Smooth muscle cell (in vitro differentiated cells): Measurements from ENCODE around the gene IQCH. TPM values are rescaled to one million over a fixed set of nuclear protein-coding genes. Genes with fewer than 3 reads are reported as not detected.

Source experiments
- DNase-seq: peaks from one replicate; lab custom pipeline; 2025; ENCODE audit not compliant: unreplicated experiment; lab: John Stamatoyannopoulos, UW
- H2AFZ ChIP-seq: fragments of 200-600 bp; sonication (generic); 2 replicates; pipeline ENCODE4 v1.6.0; 2016; ENCODE audit warnings: antibody characterized with exemption, low read depth, mild to moderate bottlenecking
- H3F3A ChIP-seq: fragments of 200-600 bp; sonication (generic); 2 replicates; pipeline ENCODE4 v1.6.0; 2017; ENCODE audit warnings: antibody characterized with exemption, low read depth
- H3K27ac ChIP-seq: fragments of 200-600 bp; sonication (generic); 2 replicates; pipeline ENCODE4 v1.5.1; 2016; ENCODE audit warnings: low read depth, mild to moderate bottlenecking
- H3K27me3 ChIP-seq: fragments of 200-600 bp; sonication (generic); 2 replicates; pipeline ENCODE4 v1.6.1; 2016; ENCODE audit warnings: low read depth, mild to moderate bottlenecking
- H3K36me3 ChIP-seq: fragments of 200-600 bp; sonication (generic); 2 replicates; pipeline ENCODE4 v1.5.1; 2016; ENCODE audit warnings: low read depth
- H3K4me1 ChIP-seq: fragments of 200-600 bp; sonication (generic); 2 replicates; pipeline ENCODE4 v1.5.1; 2016; ENCODE audit warnings: low read depth
- H3K4me2 ChIP-seq: fragments of 200-600 bp; sonication (generic); 2 replicates; pipeline ENCODE4 v1.6.0; 2016; ENCODE audit warnings: mild to moderate bottlenecking
- H3K4me3 ChIP-seq: fragments of 200-600 bp; sonication (generic); 2 replicates; pipeline ENCODE4 v1.5.1; 2016; ENCODE audit warnings: mild to moderate bottlenecking
- H3K79me2 ChIP-seq: fragments of 200-600 bp; sonication (generic); 2 replicates; pipeline ENCODE4 v1.6.0; 2016; ENCODE audit warnings: low read depth, mild to moderate bottlenecking
- H3K9ac ChIP-seq: fragments of 200-600 bp; sonication (generic); 2 replicates; pipeline ENCODE4 v1.6.0; 2016; ENCODE audit warnings: low read depth
- H3K9me3 ChIP-seq: fragments of 200-600 bp; sonication (generic); replicated peaks from 2 replicates; pipeline ENCODE4 v1.5.1; 2016; ENCODE audit warnings: low read depth
- H4K20me1 ChIP-seq: fragments of 200-600 bp; sonication (generic); 2 replicates; pipeline ENCODE4 v1.6.0; 2016; ENCODE audit warnings: low read depth
- CTCF ChIP-seq: fragments of 200-600 bp; sonication (generic); IDR thresholded peaks from 2 replicates; pipeline ENCODE4 v1.5.1; 2017; ENCODE audit warnings: borderline replicate concordance, mild to moderate bottlenecking, antibody characterized with exemption; ENCODE audit not compliant: insufficient read depth, poor library complexity, severe bottlenecking
- WGBS: methylation state at CpG from one replicate; pipeline ENCODE4 v1.1.7; 2016; ENCODE audit warnings: low lambda C conversion rate; 5-methylcytosine and 5-hydroxymethylcytosine counted together
- polyA plus RNA-seq: library from polyadenylated mRNA; unstranded; fragments of >200 nt; fragmentation: Nextera tagmentation; extraction: Ambion mirVana; gene quantifications from 2 replicates; pipeline ENCODE4 v1.2.1, GENCODE V29; 2016
- total RNA-seq: library from RNA; depleted of rRNA; stranded (reverse); fragments of >200 nt; gene quantifications from 2 replicates; pipeline ENCODE4 v1.2.3, GENCODE V29; 2014

IQCH gene
- total and polyA plus RNA-seq, 2 experiments from 2014 or later, result 0.86 to 2.9 TPM

GRCh38 chr15:67307889-67308597 is 53.5 kb downstream of the IQCH start:
- Histone ChIP-seq H3K9ac (no peak overlapping the region), H2AFZ (no peak overlapping the region), H3K27ac (no peak overlapping the region), H3K4me1 (peaks cover 14% of the 10 kb centered on the region), H3K4me3 (no peak overlapping the region), H3K79me2 (no peaks in the 10 kb centered on the region), H3K27me3 (peaks cover 11% of the 10 kb centered on the region), H3K4me2 (no peak overlapping the region), H3K36me3 (no peaks in the 10 kb centered on the region), H3K9me3 (no peaks in the 10 kb centered on the region), H4K20me1 (no peaks in the 10 kb centered on the region), H3F3A (no peaks in the 10 kb centered on the region)
- DNase-seq, result no peak
- 70% methylated on average over 4 of the region's 4 CpGs for WGBS
- TF ChIP-seq CTCF, result no peak

- no peaks in the 10 kb centered on the region for H3K27me3 ChIP-seq
- no peak overlapping the region for H2AFZ ChIP-seq
- no peaks in the 10 kb centered on the region for H4K20me1 ChIP-seq
- H3K79me2 ChIP-seq, result no peaks in the 10 kb centered on the region
- H3K36me3 ChIP-seq, result no peaks in the 10 kb centered on the region
- WGBS, result 95% methylated on average over 1 of the region's 1 CpG
- H3K4me1 ChIP-seq, result peaks cover 14% of the 10 kb centered on the region
- no peak overlapping the region for H3K4me2 ChIP-seq
- H3K9ac ChIP-seq, result no peak overlapping the region
- H3K27ac ChIP-seq, result no peak overlapping the region
- no peak overlapping the region for H3K4me3 ChIP-seq
- no peak for DNase-seq
- H3K9me3 ChIP-seq, result no peaks in the 10 kb centered on the region
- TF ChIP-seq CTCF, result no peak
- no peaks in the 10 kb centered on the region for H3F3A ChIP-seq
Measured at GRCh38 chr15:67311731-67312130, 57.1 kb downstream of the IQCH start.

- no peak for TF ChIP-seq CTCF
- WGBS, result 98% methylated on average over 3 of the region's 3 CpGs
- H3K27me3 ChIP-seq, result no peaks in the 10 kb centered on the region
- H3K4me3 ChIP-seq, result no peak overlapping the region
- H3K9me3 ChIP-seq, result no peaks in the 10 kb centered on the region
- no peak overlapping the region for H2AFZ ChIP-seq
- H4K20me1 ChIP-seq, result no peaks in the 10 kb centered on the region
- H3K4me1 ChIP-seq, result no peaks in the 10 kb centered on the region
- no peak for DNase-seq
- no peaks in the 10 kb centered on the region for H3K36me3 ChIP-seq
- H3K9ac ChIP-seq, result no peak overlapping the region
- no peak overlapping the region for H3K27ac ChIP-seq
- no peaks in the 10 kb centered on the region for H3F3A ChIP-seq
- no peaks in the 10 kb centered on the region for H3K79me2 ChIP-seq
- H3K4me2 ChIP-seq, result no peak overlapping the region
Measured at GRCh38 chr15:67319961-67320360, 65.4 kb downstream of the IQCH start.

- Histone ChIP-seq H3F3A (no peaks in the 10 kb centered on the region), H3K36me3 (no peaks in the 10 kb centered on the region), H3K9ac (no peak overlapping the region), H3K9me3 (no peaks in the 10 kb centered on the region), H3K27ac (no peak overlapping the region), H3K79me2 (no peaks in the 10 kb centered on the region), H3K4me1 (no peaks in the 10 kb centered on the region), H3K4me3 (no peak overlapping the region), H2AFZ (no peak overlapping the region), H3K4me2 (no peak overlapping the region), H3K27me3 (no peaks in the 10 kb centered on the region), H4K20me1 (no peaks in the 10 kb centered on the region)
- DNase-seq, result no peak
- no peak for TF ChIP-seq CTCF
Measured at GRCh38 chr15:67321352-67321751, 66.8 kb downstream of the IQCH start.
